T-helper 22 cell (primary cell): ENCODE data around the gene RIMBP3C.
"Not testable (repeated sequence)": the region's sequence is repeated elsewhere in the genome, so short reads cannot be mapped to it uniquely, and the experiment has no call there.

ENCODE experiments used
- DNase-seq: peaks from one replicate; pipeline ENCODE4 v3.0.0-alpha.2; 2020; ENCODE audit warnings: low read depth

Gene RIMBP3C

GRCh38 chr22:21531525-21531924, 19.7 kb downstream of the RIMBP3C start:
- DNase-seq = not testable (repeated sequence)

GRCh38 chr22:21526705-21527500, 24.4 kb downstream of the RIMBP3C start:
- DNase-seq = not testable (repeated sequence)

GRCh38 chr22:21516970-21517764, 34.1 kb downstream of the RIMBP3C start:
- not testable (repeated sequence) for DNase-seq

- DNase-seq = not testable (repeated sequence)
Observed at GRCh38 chr22:21516522-21516921, 34.7 kb downstream of the RIMBP3C start.

- not testable (repeated sequence) for DNase-seq
Observed at GRCh38 chr22:21515234-21515633, 36.0 kb downstream of the RIMBP3C start.

- DNase-seq = not testable (repeated sequence)
Observed at GRCh38 chr22:21514117-21514516, 37.1 kb downstream of the RIMBP3C start.

GRCh38 chr22:21512022-21512421, 39.2 kb downstream of the RIMBP3C start:
- DNase-seq = not testable (repeated sequence)

- not testable (repeated sequence) for DNase-seq
Observed at GRCh38 chr22:21510397-21510796, 40.9 kb downstream of the RIMBP3C start.

- not testable (repeated sequence) for DNase-seq
Observed at GRCh38 chr22:21499623-21500506, 51.4 kb downstream of the RIMBP3C start.

GRCh38 chr22:21498489-21498888, 52.8 kb downstream of the RIMBP3C start:
- not testable (repeated sequence) for DNase-seq

- not testable (repeated sequence) for DNase-seq
Observed at GRCh38 chr22:21497984-21498383, 53.3 kb downstream of the RIMBP3C start.
